Measurements from ENCODE around the gene LRIG2. TPM values are rescaled to one million over a fixed set of nuclear protein-coding genes. Genes with fewer than 3 reads are reported as not detected.
"Not testable (repeated sequence)": the region's sequence is repeated elsewhere in the genome, so short reads cannot be mapped to it uniquely, and the experiment has no call there.

LRIG2 gene, protein sequence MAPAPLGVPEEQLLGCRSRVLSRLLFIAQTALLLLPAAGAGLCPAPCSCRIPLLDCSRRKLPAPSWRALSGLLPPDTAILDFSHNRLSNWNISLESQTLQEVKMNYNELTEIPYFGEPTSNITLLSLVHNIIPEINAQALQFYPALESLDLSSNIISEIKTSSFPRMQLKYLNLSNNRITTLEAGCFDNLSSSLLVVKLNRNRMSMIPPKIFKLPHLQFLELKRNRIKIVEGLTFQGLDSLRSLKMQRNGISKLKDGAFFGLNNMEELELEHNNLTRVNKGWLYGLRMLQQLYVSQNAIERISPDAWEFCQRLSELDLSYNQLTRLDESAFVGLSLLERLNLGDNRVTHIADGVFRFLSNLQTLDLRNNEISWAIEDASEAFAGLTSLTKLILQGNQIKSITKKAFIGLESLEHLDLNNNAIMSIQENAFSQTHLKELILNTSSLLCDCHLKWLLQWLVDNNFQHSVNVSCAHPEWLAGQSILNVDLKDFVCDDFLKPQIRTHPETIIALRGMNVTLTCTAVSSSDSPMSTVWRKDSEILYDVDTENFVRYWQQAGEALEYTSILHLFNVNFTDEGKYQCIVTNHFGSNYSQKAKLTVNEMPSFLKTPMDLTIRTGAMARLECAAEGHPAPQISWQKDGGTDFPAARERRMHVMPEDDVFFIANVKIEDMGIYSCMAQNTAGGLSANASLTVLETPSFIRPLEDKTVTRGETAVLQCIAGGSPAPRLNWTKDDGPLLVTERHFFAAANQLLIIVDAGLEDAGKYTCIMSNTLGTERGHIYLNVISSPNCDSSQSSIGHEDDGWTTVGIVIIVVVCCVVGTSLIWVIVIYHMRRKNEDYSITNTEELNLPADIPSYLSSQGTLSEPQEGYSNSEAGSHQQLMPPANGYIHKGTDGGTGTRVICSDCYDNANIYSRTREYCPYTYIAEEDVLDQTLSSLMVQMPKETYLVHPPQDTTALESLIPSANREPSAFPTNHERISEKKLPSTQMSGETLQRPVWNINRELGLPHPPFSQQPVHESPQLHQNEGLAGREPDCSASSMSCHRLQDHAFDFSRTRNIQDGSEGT
- total RNA-seq = 13.4 TPM
- long read RNA-seq, partial matches to known transcripts = 3 of 4 reads
- long read RNA-seq, other reads (novel, unspliced or antisense) = 1 of 4 reads

DNA sequence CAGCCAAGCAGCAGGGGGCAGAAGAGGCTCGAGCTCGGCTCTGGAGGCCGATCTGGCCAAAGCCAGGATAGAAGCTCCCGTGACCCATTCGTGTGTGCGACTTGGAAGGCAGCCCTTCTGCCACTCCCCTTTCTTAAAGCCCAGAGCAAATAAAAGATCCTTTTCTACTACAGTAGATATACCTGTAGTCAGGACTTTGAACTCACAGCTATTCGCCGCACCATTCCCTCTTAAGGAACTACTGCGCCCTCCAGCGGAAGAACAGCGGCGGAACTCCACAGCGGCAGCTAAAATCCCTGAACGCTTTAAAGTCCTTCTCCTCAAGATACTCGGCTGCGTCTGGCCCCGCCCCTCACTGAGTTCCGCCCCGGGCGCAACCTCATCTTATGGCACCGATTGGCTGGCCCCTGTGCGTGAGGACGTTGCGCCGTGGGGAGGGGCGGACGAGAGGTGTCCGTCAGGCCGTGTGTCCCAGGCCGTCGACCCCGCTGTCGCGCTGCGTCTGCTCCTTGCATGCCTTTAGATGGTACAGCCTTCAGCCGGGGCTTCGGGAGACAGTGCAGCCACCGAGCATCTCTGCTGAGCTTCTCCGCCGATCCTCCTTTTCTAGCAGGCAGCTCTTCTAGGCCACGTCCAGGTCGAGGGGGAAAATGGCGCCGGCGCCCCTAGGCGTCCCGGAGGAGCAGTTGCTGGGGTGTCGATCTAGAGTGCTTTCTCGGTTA is at the start of gene LRIG2:
Gene LRIG2, plus strand, starts transcription at position 442 of the 722 bp plus-strand sequence. Its CDS starts 209 bp downstream, at position 651.
- DNase-seq (ENCODE audit: low spot score) = peak; percentile 99

DNA sequence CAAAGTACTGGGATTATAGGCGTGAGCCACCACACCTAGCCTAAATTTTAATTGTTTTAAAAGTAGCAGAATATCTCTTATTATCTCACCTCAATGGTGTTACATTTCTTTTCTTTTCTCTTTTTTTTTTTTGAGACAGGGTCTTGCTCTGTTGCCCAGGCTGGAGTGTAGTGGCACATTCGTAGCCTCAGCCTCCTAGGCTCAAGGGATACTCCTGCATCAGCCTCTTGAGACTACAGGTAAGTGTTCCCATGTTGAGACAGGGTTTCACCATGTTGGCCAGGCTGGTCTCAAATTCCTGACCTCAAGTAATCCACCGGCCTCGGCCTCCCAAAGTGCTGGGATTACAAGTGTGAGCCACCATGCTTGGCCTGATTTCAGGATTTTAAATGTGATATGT is 49.7 kb upstream of the LRIG2 start:
- DNase-seq (ENCODE audit: low spot score) = not testable (repeated sequence)

DNA sequence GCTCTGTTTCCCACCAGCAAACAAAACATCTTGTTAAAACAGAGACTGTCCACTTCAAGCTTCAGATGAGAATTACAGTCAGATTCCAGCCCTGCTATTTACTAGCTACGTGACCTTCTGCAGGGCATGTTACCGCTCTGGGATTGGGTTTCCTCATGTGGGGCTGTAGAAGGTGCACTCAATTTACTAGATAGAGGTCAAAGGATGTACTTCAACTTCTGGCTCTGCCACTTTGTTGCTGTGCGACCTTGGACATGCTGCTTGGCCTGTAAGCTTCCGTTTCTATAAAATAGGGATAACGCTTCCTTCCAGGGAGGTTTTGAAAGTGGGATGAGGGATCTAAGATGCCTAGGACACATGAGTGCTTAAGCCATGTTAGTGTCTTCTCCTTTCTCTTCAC is 46.0 kb upstream of the LRIG2 start:
- DNase-seq (ENCODE audit: low spot score) = no peak

DNA sequence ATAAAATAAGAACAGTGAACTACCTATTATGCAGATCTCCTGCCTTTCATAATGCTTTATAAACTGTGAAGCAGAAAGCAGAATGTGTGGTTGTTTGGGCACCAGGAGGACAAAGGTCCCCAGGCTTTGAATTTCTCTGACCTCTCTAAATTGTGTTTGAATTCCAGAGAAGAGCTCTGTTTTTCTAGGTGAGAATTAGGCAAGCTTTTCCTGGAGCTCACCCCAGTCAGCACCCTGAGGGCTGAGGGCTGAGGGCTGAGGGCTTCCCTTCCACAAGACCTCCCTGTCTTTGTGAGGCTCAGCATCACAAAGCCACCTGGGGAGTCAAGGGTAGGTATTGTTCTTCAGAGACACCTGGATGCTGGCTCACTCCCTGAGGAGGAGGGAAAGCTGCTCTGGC is 45.5 kb upstream of the LRIG2 start:
- no peak for DNase-seq (ENCODE audit: low spot score)

DNA sequence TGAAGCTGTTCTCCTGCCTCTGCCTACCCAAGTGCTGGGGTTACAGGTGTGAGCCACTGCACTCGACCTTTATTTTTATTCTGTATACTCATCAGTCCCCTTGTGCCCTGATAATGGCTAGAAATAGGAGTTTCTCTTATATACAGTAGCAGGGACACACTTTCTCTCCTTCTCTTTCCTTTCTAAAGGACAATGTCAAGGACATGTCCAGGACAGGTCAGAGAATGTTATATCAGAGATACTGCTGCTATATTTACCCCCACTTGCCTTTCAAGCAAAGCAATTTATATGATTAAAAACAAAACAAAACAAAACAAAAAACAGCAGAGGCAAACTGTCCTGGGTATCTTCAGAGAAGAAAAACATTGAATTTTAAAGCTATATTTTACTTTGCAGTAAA is 43.2 kb upstream of the LRIG2 start:
- no peak for DNase-seq (ENCODE audit: low spot score)

DNA sequence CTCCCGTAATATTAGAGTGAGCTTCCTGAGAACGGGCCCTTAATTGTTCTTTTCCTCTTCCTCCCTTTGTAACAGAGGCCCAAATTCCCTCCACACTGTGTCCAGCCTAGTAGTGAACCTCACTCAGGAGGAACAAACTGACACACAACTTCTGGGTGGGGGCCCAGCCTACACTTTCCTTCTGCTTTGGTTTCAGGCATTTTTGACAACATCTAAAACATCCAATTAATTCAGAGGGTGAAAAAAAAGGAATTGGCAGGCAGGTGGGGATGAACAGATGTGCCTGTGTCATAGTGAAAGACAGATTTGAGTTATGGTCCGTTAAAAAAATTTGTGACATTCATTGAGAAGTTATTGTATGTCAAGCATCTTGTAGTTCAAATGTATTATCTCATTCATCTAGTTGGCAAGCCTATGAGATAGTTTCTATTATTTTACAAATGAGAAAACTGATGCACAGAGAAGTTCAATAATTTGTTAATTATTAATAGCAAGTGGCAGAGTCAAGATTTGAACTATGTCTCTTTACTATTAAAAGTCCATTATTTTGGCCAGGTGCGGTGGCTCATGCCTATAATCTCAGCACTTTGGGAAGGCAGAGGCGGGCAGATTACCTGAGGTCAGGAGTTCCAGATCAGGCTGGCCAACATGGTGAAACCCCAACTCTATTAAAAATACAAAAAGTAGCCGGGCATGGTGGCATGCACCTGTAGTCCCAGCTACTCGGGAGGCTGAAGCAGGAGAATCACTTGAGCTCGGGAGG is 41.6 kb upstream of the LRIG2 start:
- no peak for DNase-seq (ENCODE audit: low spot score)

DNA sequence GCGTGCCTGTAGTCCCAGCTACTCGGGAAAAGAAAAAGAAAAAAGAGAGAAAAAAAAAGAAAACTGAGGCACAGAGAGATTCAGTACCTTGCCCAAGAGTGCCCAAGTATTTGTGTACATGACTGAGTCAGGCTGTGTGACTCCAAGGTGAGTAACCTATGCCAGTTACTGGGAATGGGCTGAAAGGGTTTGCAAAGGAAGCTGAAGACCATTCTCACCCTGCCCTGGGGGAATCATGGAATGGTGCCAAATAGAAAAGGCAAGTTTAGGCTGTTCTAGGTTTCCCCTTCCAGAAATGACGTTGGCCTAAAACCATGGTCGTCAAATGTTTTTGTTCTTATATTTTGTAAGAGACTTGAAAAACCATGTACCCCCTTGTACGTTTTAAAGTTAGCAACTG is 37.9 kb upstream of the LRIG2 start:
- DNase-seq (ENCODE audit: low spot score) = no peak

DNA sequence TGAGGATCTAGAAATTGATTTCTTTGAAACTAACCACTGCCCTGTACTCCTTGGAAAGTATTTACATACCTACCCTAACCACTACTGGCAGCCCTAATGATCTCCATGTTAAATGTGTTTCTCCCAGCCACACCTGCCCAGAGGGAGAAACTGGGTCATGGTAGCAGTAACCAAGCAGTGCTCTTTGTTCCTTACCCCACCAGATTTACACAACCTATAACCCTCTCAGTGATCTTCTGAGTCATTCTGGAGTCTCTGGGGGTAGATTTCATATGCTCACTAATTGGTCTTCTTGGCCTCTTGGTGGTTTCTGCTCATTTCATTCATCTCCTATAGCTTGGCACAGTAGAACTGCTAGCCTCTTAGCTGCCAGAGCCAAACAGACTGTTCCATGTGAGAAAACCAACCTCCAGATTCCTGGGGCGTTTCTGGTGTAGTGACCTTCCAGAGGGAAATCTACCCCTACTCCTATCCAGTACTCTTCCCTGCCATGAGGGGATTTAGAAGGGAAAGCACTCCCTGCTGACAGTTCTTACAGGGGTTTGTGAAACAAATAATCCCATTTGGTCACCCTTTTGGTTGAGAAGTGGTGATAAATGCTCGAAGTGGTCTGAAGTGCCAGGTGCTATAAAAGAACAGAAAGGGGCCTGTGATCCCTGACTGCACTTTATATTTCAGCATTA is 36.2 kb upstream of the LRIG2 start:
- no peak for DNase-seq (ENCODE audit: low spot score)

DNA sequence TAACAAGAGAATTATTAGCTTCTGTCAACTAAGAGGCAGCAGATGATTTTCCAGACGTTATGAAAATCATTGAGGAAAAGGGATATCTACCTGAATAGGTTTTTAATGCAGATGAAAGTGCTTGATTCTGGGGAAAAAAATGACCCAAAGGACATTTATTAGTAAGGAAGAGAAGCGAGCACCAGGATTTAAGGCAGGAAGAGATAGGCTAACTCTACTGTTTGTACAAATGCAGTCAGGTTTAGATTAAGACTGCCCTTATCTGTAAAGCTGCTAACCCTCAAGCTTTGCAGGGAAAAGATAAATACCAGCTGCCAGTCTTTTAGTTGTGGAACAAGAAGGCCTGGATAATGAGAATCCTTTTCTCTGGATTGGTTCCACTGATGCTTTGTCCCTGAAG is 33.0 kb upstream of the LRIG2 start:
- DNase-seq (ENCODE audit: low spot score) = no peak

DNA sequence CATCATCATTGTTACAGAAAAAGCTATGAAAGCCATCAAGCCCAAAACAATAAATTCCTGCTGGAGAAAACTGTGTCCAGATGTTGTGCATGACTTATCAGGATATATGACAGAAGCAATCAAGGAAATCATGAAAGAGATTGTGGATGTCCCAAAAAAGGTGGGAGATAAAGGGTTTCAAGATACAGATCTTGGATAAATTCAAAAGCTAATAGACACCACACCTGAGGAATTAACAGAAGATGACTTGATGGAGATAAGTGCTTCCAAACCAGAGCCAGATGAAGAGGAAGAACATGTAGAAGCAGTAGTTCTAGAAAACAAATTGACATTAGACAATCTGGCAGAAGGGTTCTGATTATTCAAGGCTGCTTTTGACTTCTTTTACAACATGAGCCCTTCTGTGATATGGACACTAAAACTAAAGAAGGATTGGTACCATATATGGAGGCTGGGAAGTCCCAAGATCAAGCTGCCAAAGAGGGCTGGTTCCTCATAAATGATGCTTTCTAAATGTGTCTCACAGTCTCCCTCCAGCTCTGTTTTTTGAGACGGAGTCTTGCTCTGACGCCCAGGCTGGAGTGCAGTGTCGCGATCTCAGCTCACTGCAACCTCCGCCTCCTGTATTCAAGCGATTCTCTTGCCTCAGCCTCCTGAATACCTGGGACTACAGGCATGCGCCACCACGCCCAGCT is 32.1 kb upstream of the LRIG2 start:
- DNase-seq (ENCODE audit: low spot score) = no peak

DNA sequence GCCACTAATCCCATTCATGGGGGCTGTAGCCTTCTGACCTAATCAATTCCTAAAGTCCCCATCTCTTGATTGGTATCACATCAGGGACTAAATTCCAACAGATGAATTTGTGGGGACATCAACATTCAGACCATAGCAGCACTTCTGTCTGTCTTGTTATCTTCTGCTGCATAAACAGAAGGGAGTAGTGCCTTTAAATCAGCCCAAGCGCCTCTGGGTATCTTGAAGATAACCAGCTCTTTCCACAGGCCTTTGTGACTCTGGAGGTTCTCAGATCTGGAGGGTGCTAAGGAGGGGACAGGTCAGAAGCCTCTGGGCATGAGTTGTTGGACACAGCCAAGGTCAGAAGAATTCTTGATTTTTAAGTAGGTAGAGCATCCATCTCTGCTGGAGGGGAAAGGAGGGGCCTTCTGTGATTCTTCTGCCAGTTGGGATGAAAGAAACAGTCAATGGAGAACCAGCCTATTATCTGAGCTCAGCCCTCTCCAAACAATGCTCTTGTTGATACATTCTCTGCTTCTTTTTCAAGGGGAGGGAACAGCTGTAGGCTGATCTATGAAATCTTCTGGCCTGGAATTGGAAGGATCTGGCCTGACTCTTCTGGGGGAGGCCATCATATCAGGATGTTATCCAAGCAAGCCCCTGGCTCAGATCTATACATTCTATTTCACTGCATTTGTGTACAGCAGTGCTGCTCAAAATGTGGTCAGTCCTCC is 31.3 kb upstream of the LRIG2 start:
- no peak for DNase-seq (ENCODE audit: low spot score)

DNA sequence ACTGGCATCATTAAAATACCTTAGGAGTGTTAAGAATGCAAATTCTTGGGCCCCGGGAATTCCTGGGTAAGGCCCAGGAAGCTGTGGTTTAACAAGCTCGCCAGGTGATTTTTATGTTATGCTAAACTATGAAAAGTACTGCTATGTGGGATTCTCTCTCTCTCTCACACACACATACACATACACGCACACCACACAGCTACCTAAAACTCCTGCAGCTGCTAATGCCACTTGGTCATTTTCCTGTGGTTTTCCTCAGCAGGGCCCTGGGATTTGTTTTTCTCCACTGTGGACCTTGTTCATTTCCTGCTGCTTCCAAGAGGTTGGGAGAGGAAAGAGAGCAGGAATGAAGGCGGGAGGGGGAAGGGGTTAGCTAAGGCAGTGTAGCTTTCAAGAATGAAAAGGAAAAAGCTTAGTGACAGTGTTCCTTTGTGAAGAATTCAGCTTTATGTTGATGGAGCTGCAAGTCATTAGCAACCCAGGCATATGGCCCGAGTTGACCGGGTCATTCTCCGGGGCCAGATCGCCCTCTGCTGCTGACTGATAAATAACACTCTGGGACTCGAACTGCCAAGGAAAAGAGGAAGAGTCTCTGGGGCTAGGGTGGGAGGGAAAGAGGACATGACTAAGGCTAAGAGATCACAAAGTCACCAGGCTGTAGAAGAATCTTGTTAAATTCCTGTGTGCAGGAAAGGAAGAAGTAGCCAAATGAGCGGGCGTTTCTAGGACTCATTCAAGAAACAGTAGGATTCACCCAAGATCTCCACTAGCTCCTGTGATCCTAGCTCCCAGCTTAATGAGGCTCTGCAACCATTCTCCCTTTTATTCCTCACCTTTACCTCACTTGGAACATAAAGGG is 30.5 kb upstream of the LRIG2 start:
- no peak for DNase-seq (ENCODE audit: low spot score)

DNA sequence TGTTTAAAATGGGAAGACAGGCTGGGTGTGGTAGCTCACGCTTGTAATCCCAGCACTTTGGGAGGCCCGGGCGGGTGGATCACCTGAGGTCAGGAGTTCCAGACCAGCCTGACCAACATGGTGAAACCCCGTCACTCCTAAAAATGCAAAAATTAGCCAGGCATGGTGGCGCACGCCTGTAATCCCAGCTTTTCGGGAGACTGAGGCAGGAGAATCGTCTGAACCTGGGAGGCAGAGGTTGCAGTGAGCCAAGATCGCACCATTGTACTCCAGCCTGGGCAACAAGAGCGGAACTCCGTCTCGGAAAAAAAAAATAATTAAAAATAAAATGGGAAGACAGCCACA is 29.9 kb upstream of the LRIG2 start:
- not testable (repeated sequence) for DNase-seq (ENCODE audit: low spot score)

DNA sequence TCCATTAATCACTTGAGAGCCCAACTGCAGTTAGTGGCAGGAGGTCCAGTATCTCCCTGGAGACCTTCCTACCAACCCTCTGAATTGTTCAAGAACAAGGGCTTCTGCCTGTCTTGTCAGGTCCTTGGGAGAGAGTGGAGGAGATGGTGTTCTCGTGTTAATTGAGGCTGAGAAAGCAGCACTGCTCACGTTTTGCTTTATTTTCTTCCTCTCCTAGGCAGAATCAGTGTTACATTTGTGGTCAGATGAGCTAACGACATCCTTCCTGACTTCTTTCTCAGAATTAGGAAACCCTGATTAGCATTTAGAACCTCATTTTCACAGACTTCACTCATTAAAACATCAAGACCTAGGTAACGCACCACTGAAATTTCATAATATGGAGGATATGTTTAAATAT is 26.4 kb upstream of the LRIG2 start:
- no peak for DNase-seq (ENCODE audit: low spot score)

DNA sequence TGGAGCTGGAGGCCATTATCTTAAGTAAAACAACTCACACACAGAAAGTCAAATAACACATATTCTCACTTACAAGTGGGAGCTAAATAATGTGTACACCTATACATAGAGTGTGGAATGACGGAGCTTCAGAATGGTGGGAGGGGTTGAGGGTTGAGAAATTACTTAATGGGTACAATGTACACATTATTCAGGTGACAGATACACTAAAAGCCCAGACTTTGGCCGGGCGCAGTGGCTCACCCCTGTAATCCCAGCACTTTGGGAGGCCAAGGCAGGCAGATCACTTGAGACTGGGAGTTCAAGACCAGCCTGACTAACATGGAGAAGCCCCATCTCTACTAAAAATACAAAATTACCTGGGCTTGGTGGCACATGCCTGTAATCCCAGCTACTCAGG is 24.9 kb upstream of the LRIG2 start:
- DNase-seq (ENCODE audit: low spot score) = no peak

DNA sequence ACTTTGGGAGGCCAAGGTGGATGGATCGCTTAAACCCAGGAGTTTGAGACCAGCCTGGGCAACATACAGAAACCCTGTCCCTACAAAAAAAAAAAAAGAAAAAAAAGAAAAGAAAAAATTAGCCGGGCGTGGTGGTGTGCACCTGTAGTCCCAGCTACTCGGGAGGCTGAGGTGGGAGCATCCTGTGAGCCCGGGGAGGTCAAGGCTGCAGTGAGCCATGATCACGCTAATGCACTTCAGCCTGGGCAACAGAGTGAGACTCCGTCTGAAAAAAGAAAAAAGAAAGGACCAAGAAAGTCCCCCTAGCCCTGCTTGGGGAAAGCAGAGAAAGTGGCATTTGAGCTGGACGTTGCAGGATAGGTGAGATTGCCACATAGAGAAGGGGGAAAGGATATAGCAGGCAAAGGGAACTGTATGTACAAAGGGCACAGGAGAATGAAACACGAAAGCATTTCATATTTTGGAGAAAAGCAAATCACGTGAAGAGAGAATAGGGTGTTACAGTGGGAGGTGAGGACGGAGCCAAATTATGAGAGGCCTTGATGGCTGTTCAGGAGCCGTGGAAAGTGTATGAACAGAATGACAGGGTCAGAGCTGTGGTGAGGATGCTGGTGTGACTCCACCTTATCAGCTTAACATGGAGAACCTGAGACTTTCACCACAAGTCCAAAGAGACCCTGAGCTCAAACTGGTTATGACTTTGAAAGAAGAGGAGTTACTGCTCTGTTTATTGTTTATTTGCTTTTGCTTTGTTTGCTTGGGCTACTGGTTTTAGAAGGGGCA is 19.5 kb upstream of the LRIG2 start:
- no peak for DNase-seq (ENCODE audit: low spot score)

DNA sequence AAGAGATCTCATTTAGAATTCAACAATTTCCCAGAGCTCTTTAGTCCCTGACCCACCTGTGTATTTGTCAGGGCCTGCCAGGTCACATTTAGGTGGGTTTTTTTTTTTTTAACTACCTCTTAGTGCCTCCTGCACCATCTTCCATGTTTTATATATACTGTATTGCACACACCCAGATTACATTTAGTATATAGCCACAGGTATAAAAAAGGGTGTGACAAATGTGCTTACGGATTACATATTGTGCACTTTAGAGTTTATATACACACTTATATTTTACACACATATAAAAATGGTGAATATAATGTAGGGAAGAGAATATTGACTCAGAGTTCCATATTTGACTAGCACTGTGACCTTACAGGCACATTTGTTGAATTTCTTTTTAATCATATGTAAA is 17.4 kb upstream of the LRIG2 start:
- DNase-seq (ENCODE audit: low spot score) = no peak

All from mesenteric fat pad (tissue), 1 donor.